ACHN (cell line): ENCODE results near the gene EMILIN1.
"Not testable (repeated sequence)": the region's sequence is repeated elsewhere in the genome, so short reads cannot be mapped to it uniquely, and the experiment has no call there.

ENCODE experiments used
- DNase-seq: peaks from one replicate; pipeline ENCODE4 v3.0.0-alpha.2; 2015
- in situ Hi-C: cut with HindIII; loops from 2 replicates; pipeline ENCODE4 v1.10.0; 2017; ENCODE audit warnings: low sequenced_read_pairs, low pct_ligation_motif_present, low pct_unique_long_range_greater_than_20kb

EMILIN1 gene

GRCh38 chr2:27109083-27109482 is 30.7 kb downstream of the EMILIN1 start:
- in situ Hi-C loops: no loop called here
- DNase-seq: no peak

GRCh38 chr2:27110603-27111352 is 32.4 kb downstream of the EMILIN1 start:
- DNase-seq, in situ Hi-C loops: not testable (repeated sequence)

- in situ Hi-C loops, DNase-seq: not testable (repeated sequence)
These were observed 33.1 kb downstream of the EMILIN1 start for GRCh38 chr2:27111392-27112078.

GRCh38 chr2:27115519-27115918 is 37.1 kb downstream of the EMILIN1 start:
- in situ Hi-C loops: no loop called here
- DNase-seq: no peak

- DNase-seq: no peak
- in situ Hi-C loops: no loop called here
These were observed 39.6 kb downstream of the EMILIN1 start for GRCh38 chr2:27117995-27118524.

- DNase-seq: no peak
- in situ Hi-C loops: no loop called here
These were observed 40.3 kb downstream of the EMILIN1 start, which contains the start of gene CGREF1 for GRCh38 chr2:27118525-27119329. Gene CGREF1, minus strand, starts transcription at chr2:27119128. Its CDS starts 14,762 bp downstream, at chr2:27104366.

- in situ Hi-C loops, DNase-seq: not testable (repeated sequence)
These were observed 40.9 kb downstream of the EMILIN1 start for GRCh38 chr2:27119330-27119670.

- in situ Hi-C loops: no loop called here
- DNase-seq: no peak
These were observed 43.5 kb downstream of the EMILIN1 start for GRCh38 chr2:27121906-27122305.

GRCh38 chr2:27122791-27123190 is 44.4 kb downstream of the EMILIN1 start:
- in situ Hi-C loops: no loop called here
- no peak for DNase-seq

- peak; percentile 47 for DNase-seq
- in situ Hi-C loops: no loop called here
These were observed 45.1 kb downstream of the EMILIN1 start, which contains the start of gene ABHD1 for GRCh38 chr2:27123302-27124150. Gene ABHD1, plus strand, starts transcription at chr2:27123815. Its CDS starts 134 bp downstream, at chr2:27123949.

- in situ Hi-C loops: no loop called here
- no peak for DNase-seq
These were observed 46.7 kb downstream of the EMILIN1 start for GRCh38 chr2:27125104-27125503.

- no peak for DNase-seq
These were observed 47.9 kb downstream of the EMILIN1 start for GRCh38 chr2:27126252-27126710.

GRCh38 chr2:27127883-27128667 is 49.7 kb downstream of the EMILIN1 start:
- no peak for DNase-seq
- in situ Hi-C loops: no loop called here

More at GRCh38 chr2:27126252-27126710, 47.9 kb downstream of the EMILIN1 start:
- in situ Hi-C loops: no loop called here

- no peak for DNase-seq
- in situ Hi-C loops: no loop called here
These were observed 50.5 kb downstream of the EMILIN1 start for GRCh38 chr2:27128668-27129571.

GRCh38 chr2:27130396-27130795 is 52.0 kb downstream of the EMILIN1 start:
- in situ Hi-C loops: no loop called here
- DNase-seq: no peak

- no peak for DNase-seq
- in situ Hi-C loops: no loop called here
These were observed 53.0 kb downstream of the EMILIN1 start for GRCh38 chr2:27131429-27131828.
